T-helper 1 cell treated with Interleukin-12 subunit alpha and Interleukin-12 subunit beta and Interleukin-4 antibody, amounts not matched to agents 30 μg/mL and 1 μg/mL, for 36 hours (primary cell): ENCODE measurements around the gene TM4SF1.

Experiments used
- H3K27ac Mint-ChIP-seq: one replicate; pipeline ENCODE4 v1.8.0; 2021; ENCODE audit warnings: mild to moderate bottlenecking, mixed read lengths
- H3K27me3 Mint-ChIP-seq: one replicate; pipeline ENCODE4 v1.8.0; 2021; ENCODE audit warnings: low read depth, mixed read lengths
- H3K36me3 Mint-ChIP-seq: one replicate; pipeline ENCODE4 v1.8.0; 2021; ENCODE audit warnings: low read depth, mixed read lengths
- H3K4me1 Mint-ChIP-seq: one replicate; pipeline ENCODE4 v1.8.0; 2021; ENCODE audit warnings: low read depth, mixed read lengths
- H3K4me3 Mint-ChIP-seq: one replicate; pipeline ENCODE4 v1.8.0; 2021; ENCODE audit warnings: mild to moderate bottlenecking, moderate library complexity, mixed read lengths
- H3K9me3 Mint-ChIP-seq: one replicate; pipeline ENCODE4 v1.8.0; 2021; ENCODE audit warnings: mixed read lengths

Gene TM4SF1

DNA sequence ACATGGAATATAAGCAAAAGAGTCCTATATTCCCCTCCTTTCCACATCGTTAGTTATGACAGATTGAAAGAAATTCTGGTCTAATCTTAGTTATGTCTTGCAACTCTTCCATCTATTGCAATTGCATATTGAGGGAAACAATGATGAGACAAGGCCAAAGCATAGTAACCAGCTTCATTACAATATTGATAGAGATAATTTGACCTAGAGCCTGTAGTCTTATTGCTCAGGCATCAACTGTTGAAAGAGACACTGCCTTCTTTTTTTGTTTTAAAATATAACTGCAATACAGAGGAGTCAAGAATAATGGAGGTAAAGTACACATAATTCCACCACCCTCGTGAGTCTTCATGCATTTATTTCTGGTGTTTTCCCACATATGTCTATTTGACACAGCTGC lies 46.1 kb downstream of the TM4SF1 start:
- Mint-ChIP-seq H3K27me3 (peaks cover 26% of the 10 kb centered on the region), H3K4me1 (no peaks in the 10 kb centered on the region), H3K36me3 (no peaks in the 10 kb centered on the region), H3K27ac (no peak overlapping the region), H3K9me3 (no peaks in the 10 kb centered on the region), H3K4me3 (no peak overlapping the region)

DNA sequence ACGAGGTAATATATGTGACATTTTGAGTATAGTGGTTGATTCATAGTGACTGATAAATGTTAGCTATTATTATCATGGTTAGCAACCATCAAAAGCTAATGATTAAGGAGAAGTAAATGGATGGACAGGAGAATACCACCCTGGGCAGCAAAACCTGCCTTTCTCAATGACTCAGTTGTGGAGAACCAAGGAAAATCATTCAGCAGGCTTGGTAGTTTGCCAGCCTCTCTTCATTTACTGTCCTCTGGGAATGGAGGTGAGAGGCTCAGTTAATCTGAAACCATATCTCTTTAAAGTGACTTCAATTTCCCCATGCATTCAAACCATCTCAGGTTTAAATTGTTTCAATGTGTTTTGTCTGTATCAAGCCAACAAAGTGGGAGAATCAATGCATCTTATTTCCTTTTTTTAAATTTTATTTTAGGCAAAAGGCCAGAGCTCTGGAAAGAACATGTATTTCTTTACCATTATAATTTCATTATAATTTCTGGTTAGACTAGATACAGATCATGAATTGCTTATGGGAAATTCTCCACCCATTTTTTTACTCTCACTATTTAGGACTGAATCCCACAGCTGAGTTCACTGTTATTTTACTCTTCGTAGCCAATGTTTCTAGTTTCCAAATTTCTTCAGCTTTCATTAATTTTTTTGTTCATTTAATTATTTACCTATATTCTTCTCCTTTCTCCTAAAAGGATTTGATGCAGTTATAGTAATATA lies 46.7 kb downstream of the TM4SF1 start:
- Mint-ChIP-seq H3K27ac (no peak overlapping the region), H3K9me3 (no peaks in the 10 kb centered on the region), H3K27me3 (peaks cover 30% of the 10 kb centered on the region), H3K4me1 (no peaks in the 10 kb centered on the region), H3K36me3 (no peaks in the 10 kb centered on the region), H3K4me3 (no peak overlapping the region)

DNA sequence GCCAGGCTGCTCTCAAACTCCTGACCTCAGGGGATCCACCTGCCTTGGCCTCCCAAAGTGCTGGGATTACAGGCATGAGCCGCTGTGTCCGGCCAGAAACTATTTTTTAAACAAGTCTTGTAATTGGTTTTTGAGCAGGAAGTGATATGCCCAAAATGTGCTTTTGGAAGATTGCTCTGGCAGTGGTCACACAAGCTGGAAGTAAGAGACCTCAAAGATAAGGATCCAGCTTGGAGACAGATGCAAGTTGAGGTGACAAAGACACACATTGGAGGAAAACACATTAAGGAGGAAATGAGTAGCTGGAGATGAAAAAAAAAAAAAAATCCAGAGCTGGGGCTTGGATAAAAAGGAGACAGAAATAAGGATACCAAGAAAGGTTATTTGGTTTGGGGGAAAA lies 50.3 kb downstream of the TM4SF1 start:
- Mint-ChIP-seq H3K4me3 (no peak overlapping the region), H3K27me3 (peaks cover 32% of the 10 kb centered on the region), H3K36me3 (no peaks in the 10 kb centered on the region), H3K9me3 (no peaks in the 10 kb centered on the region), H3K27ac (no peak overlapping the region), H3K4me1 (no peaks in the 10 kb centered on the region)

DNA sequence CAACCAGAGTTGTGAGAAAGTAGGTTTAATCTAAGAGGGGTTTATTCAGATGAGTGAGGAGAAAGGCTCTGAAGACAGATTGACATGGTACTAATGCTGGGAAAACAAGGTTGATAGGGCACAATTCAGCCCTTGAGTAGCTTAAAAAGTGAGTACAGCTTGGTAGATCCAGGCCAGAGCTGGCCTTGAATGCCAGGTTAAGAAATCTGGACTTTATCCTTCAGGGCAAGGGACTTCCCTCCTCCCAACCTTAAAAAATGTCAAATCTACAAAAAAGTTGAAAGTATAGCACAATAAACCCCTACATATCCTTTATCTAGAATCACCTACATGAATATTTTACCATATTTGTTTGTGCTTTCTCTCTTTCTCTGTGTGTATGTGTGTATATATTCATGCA lies 51.9 kb downstream of the TM4SF1 start:
- H3K36me3 Mint-ChIP-seq = no peaks in the 10 kb centered on the region
- H3K4me1 Mint-ChIP-seq = no peaks in the 10 kb centered on the region
- no peak overlapping the region for H3K27ac Mint-ChIP-seq
- no peak overlapping the region for H3K4me3 Mint-ChIP-seq
- H3K27me3 Mint-ChIP-seq = peaks cover 37% of the 10 kb centered on the region
- H3K9me3 Mint-ChIP-seq = no peaks in the 10 kb centered on the region

DNA sequence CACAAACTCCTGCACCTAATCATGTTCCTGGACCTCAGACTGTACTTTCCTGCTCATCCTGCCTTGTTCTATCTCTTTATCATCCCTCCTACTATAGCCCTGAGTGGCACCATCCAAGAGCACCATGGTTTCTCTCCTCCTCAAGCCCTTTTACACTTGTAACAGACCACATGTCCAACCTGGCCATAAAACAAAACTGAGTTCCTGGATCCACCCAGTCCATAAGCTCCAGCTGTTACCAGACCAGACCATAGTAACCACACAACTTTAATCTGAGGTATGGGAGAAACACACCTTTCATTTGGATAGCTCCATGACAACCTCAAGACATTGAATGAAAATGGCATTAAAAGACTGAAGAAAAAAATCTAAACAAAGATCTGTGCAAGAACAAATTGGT lies 53.1 kb downstream of the TM4SF1 start:
- Mint-ChIP-seq H3K9me3 (no peaks in the 10 kb centered on the region), H3K4me1 (no peaks in the 10 kb centered on the region), H3K4me3 (no peak overlapping the region), H3K27me3 (peaks cover 32% of the 10 kb centered on the region), H3K36me3 (no peaks in the 10 kb centered on the region), H3K27ac (no peak overlapping the region)

DNA sequence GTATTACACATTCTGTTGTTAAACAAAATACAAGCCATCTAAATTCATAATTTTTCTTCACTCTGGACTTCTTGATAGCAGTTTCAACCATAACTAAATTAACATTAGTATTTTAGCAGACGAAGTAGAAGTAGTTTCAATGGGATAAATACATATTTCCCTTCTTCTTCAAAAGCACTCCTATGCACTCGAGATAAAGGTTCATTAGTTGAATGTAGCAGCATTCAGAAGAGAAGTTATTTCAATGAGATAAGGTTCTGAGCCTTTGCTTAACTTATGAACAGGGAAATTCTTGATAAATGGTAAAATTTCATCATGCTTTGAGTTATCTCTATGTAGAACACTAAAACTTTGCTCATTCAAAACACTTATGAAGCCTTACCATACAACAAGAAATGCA lies 55.8 kb downstream of the TM4SF1 start:
- no peak overlapping the region for H3K27ac Mint-ChIP-seq
- no peaks in the 10 kb centered on the region for H3K9me3 Mint-ChIP-seq
- H3K36me3 Mint-ChIP-seq = no peaks in the 10 kb centered on the region
- H3K4me1 Mint-ChIP-seq = no peaks in the 10 kb centered on the region
- no peak overlapping the region for H3K4me3 Mint-ChIP-seq
- H3K27me3 Mint-ChIP-seq = peaks cover 35% of the 10 kb centered on the region

DNA sequence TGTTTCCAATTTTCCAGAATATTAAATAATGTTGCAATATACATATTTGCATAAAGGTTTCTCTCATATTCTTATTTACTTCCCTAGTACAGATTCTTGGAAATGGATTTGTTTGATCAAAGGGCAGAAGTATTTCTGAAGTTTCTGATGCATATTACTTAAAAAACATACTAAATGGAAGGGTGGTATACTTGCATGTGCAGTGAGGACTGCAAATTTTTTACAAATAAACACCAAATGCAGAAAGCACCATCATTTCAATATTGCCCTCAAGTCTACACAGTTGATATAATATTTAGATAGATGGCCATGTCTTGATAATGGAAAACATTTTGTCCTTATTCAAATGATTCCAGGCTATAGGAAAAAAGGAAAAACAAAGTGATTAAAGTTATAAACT lies 56.3 kb downstream of the TM4SF1 start:
- Mint-ChIP-seq H3K36me3 (no peaks in the 10 kb centered on the region), H3K27ac (no peak overlapping the region), H3K27me3 (peaks cover 34% of the 10 kb centered on the region), H3K4me1 (no peaks in the 10 kb centered on the region), H3K4me3 (no peak overlapping the region), H3K9me3 (no peaks in the 10 kb centered on the region)

DNA sequence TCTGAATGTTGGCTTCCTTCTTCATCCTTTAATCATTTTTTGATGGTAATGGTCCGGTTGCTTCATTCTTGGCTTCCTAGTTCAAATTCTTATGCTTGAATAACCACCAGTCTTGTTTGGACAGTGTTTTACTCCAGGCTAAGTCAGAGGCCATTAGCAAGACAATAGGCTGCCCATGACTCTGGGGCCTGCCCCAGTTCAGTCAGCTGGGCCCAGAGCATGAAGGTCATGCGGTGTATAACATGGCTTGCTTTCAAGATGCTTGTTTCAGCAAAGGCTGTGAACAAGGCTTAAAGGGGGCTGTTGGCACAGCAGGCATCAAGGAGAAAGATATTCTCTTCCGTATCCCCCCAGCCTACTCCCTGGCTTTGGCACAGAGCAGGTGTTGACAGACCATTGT lies 57.7 kb downstream of the TM4SF1 start:
- Mint-ChIP-seq H3K27ac (no peak overlapping the region), H3K4me3 (no peak overlapping the region), H3K36me3 (no peaks in the 10 kb centered on the region), H3K4me1 (no peaks in the 10 kb centered on the region), H3K9me3 (no peaks in the 10 kb centered on the region), H3K27me3 (peaks cover 35% of the 10 kb centered on the region)
